Endodermal cell (in vitro differentiated cells): ENCODE data around the gene UBE2D3. TPM values are rescaled to one million over a fixed set of nuclear protein-coding genes. Genes with fewer than 3 reads are reported as not detected.

ENCODE experiments used
- DNase-seq: peaks from one replicate; pipeline ENCODE4 v3.0.0-alpha.2; 2017
- H3K27ac ChIP-seq: 2 replicates; pipeline ENCODE4 v1.5.1; 2013; ENCODE audit warnings: mild to moderate bottlenecking, low read depth, low read length, moderate library complexity
- H3K27me3 ChIP-seq: 2 replicates; pipeline ENCODE4 v1.6.1; 2013; ENCODE audit warnings: mild to moderate bottlenecking, low read length, moderate library complexity; ENCODE audit not compliant: insufficient read depth, control insufficient read depth, poor library complexity, severe bottlenecking
- H3K36me3 ChIP-seq: 2 replicates; pipeline ENCODE4 v1.7.0; 2013; ENCODE audit warnings: mild to moderate bottlenecking, low read length, moderate library complexity; ENCODE audit not compliant: control insufficient read depth, insufficient read depth
- H3K4me1 ChIP-seq: one replicate; pipeline ENCODE4 v1.7.0; 2013; ENCODE audit warnings: low read length; ENCODE audit not compliant: control insufficient read depth, insufficient read depth
- H3K4me3 ChIP-seq: 2 replicates; pipeline ENCODE4 v1.5.1; 2013; ENCODE audit warnings: mild to moderate bottlenecking, low read length, moderate library complexity
- H3K9ac ChIP-seq: 2 replicates; pipeline ENCODE4 v1.6.1; 2013; ENCODE audit warnings: mild to moderate bottlenecking, low read length, moderate library complexity; ENCODE audit not compliant: poor library complexity, severe bottlenecking; ENCODE audit errors: extremely low read depth
- H3K9me3 ChIP-seq: 2 replicates; pipeline ENCODE4 v1.6.1; 2013; ENCODE audit warnings: mild to moderate bottlenecking, low read length, moderate library complexity; ENCODE audit not compliant: control insufficient read depth
- H3K27ac Mint-ChIP-seq: 2 replicates; pipeline ENCODE4 v1.8.0; 2020; ENCODE audit warnings: mixed read lengths
- H3K27me3 Mint-ChIP-seq: 2 replicates; pipeline ENCODE4 v1.8.0; 2021; ENCODE audit warnings: mild to moderate bottlenecking, mixed read lengths; ENCODE audit not compliant: insufficient read depth
- H3K36me3 Mint-ChIP-seq: 2 replicates; pipeline ENCODE4 v1.8.0; 2020; ENCODE audit warnings: low read depth, mixed read lengths
- H3K4me1 Mint-ChIP-seq: 2 replicates; pipeline ENCODE4 v1.8.0; 2020; ENCODE audit warnings: mixed read lengths
- H3K4me3 Mint-ChIP-seq: 2 replicates; pipeline ENCODE4 v1.8.0; 2020; ENCODE audit warnings: mild to moderate bottlenecking, moderate library complexity, mixed read lengths
- H3K9me3 Mint-ChIP-seq: 2 replicates; pipeline ENCODE4 v1.8.0; 2020; ENCODE audit warnings: mild to moderate bottlenecking, mixed read lengths
- CTCF ChIP-seq: fragments of 200-600 bp; sonication (generic); conservative IDR thresholded peaks from 2 replicates; pipeline ENCODE4 v1.5.0; 2021; ENCODE audit warnings: antibody characterized with exemption, mild to moderate bottlenecking
- WGBS, 2 experiments: methylation state at CpG; one replicate each; pipeline versions ENCODE4 v1.1.5 to v1.1.7; 2013; ENCODE audit warnings: missing lambda C conversion rate in 2 of 2, mixed read lengths in 1 of 2; ENCODE audit not compliant: insufficient coverage in 1 of 2, insufficient read length in 1 of 2; 5-methylcytosine and 5-hydroxymethylcytosine counted together
- total RNA-seq, 2 donors: library from RNA; stranded (reverse); fragmentation: NEBNext Ultra II Directional in 1 of 2; extraction: Animal tissue kit (Norgen Biotek cat#: 25700) in 1 of 2; gene quantifications; 2 replicates in 1 of 2; 3 replicates in 1 of 2; pipeline ENCODE4 v1.2.1, GENCODE V29; 2021

Gene UBE2D3
- total RNA-seq, 2 donors from 2014 or later, result 283 to 310 TPM

DNA sequence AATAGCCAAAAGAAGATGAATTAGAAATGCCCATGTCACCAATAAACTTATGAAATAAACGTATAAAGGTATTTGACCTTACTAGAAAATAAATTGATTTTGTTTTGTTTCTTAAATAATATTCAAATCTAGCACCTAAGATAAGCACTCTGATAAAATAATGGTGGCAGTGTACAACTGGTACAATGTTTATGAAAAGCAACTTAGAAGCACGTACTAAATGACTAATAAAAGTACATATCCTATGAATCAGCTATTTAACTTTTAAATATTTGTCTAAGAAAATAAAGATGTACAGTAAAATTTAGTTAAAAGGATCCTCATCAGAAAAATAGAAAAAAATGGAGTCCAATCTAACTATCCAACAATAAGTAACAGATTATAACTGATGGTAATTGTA is 73.3 kb downstream of the UBE2D3 start:
- Histone ChIP-seq H3K4me1 (no peaks in the 10 kb centered on the region), H3K27ac (no peak overlapping the region), H3K9me3 (no peaks in the 10 kb centered on the region), H3K27me3 (no peaks in the 10 kb centered on the region), H3K9ac (no peak overlapping the region), H3K36me3 (no peaks in the 10 kb centered on the region), H3K4me3 (no peak overlapping the region)
- Mint-ChIP-seq H3K27me3 (no peaks in the 10 kb centered on the region), H3K9me3 (peaks cover 3% of the 10 kb centered on the region), H3K4me1 (peaks cover 7% of the 10 kb centered on the region), H3K4me3 (no peak overlapping the region), H3K27ac (no peak overlapping the region), H3K36me3 (peaks cover 3% of the 10 kb centered on the region)
- 100% methylated on average over 1 of the region's 2 CpGs; no CpG with 5 or more reads in 1 of the 2 experiments for WGBS, 2 experiments
- DNase-seq, result no peak
- no peak for TF ChIP-seq CTCF

DNA sequence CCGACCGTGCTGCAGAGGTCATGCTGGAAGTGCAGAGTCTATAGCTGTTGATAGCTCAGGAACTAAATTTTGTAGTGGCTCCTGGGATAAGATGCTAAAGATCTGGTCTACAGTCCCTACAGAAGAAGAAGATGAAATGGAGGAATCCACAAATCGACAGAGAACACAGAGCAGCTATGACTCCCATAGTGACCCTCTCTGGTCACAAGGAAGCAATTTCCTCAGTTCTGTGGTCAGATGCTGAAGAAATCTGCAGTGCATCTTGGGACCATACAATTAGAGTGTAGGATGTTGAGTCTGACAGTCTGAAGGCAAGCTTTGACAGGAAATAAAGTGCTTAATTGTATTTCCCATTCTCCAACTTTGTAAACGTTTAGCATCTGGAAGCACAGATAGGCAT is 75.4 kb downstream of the UBE2D3 start:
- Histone ChIP-seq H3K9ac (no peak overlapping the region), H3K36me3 (no peaks in the 10 kb centered on the region), H3K4me3 (no peak overlapping the region), H3K27me3 (no peaks in the 10 kb centered on the region), H3K4me1 (no peaks in the 10 kb centered on the region), H3K27ac (no peak overlapping the region), H3K9me3 (no peaks in the 10 kb centered on the region)
- H3K9me3 Mint-ChIP-seq, result peaks cover 3% of the 10 kb centered on the region
- H3K27me3 Mint-ChIP-seq, result no peaks in the 10 kb centered on the region
- WGBS, 2 experiments, result 91 to 94% methylated on average over 3 to 4 of the region's 4 CpGs
- no peak for TF ChIP-seq CTCF
- peaks cover 3% of the 10 kb centered on the region for H3K36me3 Mint-ChIP-seq
- no peak overlapping the region for H3K27ac Mint-ChIP-seq
- peaks cover 9% of the 10 kb centered on the region for H3K4me1 Mint-ChIP-seq
- DNase-seq, result no peak
- H3K4me3 Mint-ChIP-seq, result no peak overlapping the region

Other genes with a start within 250 kb of the UBE2D3 start
- gene MANBA, start 66.6 kb downstream of the UBE2D3 start, total RNA-seq, result 10 to 100 TPM; 30.4 to 32.0 TPM
- gene CISD2, start 41.4 kb upstream of the UBE2D3 start, total RNA-seq, result 10 to 100 TPM; 36.9 to 38.5 TPM
- 1 to 10 TPM; 1.4 TPM for gene SLC9B1, start 192.2 kb upstream of the UBE2D3 start, total RNA-seq
- 10 to 100 TPM in 1 of 2 donors, 1 to 10 TPM in 1; 8.2 to 11.3 TPM for gene SLC9B2, start 249.2 kb upstream of the UBE2D3 start, total RNA-seq